ENCODE data around the gene TELO2. TPM values are rescaled to one million over a fixed set of nuclear protein-coding genes. Genes with fewer than 3 reads are reported as not detected.

Gene TELO2
- polyA plus RNA-seq (2013, experiment 1 of 2), result 17.1 TPM
- polyA plus RNA-seq (2013, experiment 2 of 2), result 16.7 TPM

DNA sequence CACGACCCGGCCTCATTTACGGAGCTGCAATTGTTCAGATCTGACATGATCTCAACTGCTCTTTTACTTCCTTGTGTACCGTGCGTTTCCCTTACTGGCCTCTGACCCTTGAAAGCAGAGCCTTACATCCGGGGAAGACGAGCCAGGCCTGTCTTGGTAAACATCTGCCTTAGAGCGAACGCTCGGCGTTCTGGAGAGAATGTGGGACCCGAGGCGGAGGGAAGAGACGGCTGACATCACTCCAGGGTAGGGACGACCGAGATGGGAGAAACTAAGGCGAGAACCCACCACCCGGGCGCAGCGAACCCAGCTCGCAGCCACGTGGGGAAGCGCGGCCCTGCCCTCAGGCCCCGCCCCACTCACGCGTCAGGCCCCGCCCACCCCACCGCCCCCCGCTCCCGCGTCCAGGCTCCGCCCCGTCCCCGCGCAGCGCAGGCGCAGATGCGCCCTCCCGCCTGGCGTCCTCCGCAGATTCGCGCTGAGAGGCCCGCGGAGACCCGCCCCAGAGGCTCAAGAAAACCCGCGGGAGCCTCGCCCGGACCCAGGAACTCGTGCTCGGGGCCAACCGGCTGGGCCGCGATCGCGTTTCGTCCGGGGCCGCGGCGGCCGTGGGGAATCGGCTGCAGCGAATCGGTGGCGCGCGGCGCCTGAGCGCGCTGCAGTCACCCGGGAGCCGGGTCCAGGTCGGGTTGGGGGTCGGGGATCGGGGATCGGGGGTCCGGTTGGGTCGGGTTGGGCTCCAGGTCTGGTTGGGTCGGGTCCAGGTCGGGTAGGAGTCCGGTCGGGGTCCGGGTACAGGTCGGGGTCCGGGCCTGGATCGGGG, at the start of gene TELO2:
Gene TELO2 (plus strand): TSS at position 438 of the 823 bp plus-strand sequence. CDS start 922 bp downstream, outside the sequence.
- H4K91ac ChIP-seq (ENCODE audit: low read depth, low read length, poor library complexity), result no peak within 1 kb of the TSS
- H3K27me3 ChIP-seq (ENCODE audit: control insufficient read depth in 3 of 3, insufficient read depth in 3 of 3, low read depth in 1 of 3, low read length in 3 of 3), result no peaks in the 10 kb centered on the region
- H3K18ac ChIP-seq (ENCODE audit: low read length), result peak within 1 kb of the TSS; percentile 95
- no peak within 1 kb of the TSS for H2BK120ac ChIP-seq (ENCODE audit: low read depth, low read length)
- no peak within 1 kb of the TSS for H4K8ac ChIP-seq (ENCODE audit: low read depth, low read length)
- H3K14ac ChIP-seq (ENCODE audit: low read length), result peak within 1 kb of the TSS; percentile 89
- H3K4me2 ChIP-seq (ENCODE audit: insufficient read depth, low read length, poor library complexity, severe bottlenecking), result peak within 1 kb of the TSS; percentile 79
- peak within 1 kb of the TSS; percentile 75 for H2AK5ac ChIP-seq (ENCODE audit: low read depth, low read length)
- no CpG with 5 or more reads among the region's 89 CpGs for WGBS, 2 donors (ENCODE audit: extremely low coverage in 2 of 2, insufficient read length in 2 of 2, insufficient replicate concordance in 1 of 2)
- H2BK12ac ChIP-seq (ENCODE audit: low read length), result no peak within 1 kb of the TSS
- no peaks in the 10 kb centered on the region for H3K9me3 ChIP-seq (replicated peaks in 1 of 2; ENCODE audit: control insufficient read depth in 2 of 2, insufficient read depth in 1 of 2, low read depth in 1 of 2, low read length in 2 of 2)
- H2BK5ac ChIP-seq (ENCODE audit: low read length), result peak within 1 kb of the TSS; percentile 59
- peak; percentile 87 for DNase-seq (ENCODE audit: low spot score)
- peaks cover 20% of the 10 kb centered on the region for H3K79me1 ChIP-seq (ENCODE audit: low read depth, low read length)
- peaks cover 10 to 11% of the 10 kb centered on the region in 2 donors for H3K4me1 ChIP-seq (ENCODE audit: control insufficient read depth in 2 of 2, insufficient read depth in 1 of 2, low read depth in 1 of 2, low read length in 2 of 2)
- no peak within 1 kb of the TSS for H2BK15ac ChIP-seq (ENCODE audit: low read length)
- H3K23ac ChIP-seq (ENCODE audit: low read depth, low read length, poor library complexity), result peak within 1 kb of the TSS; percentile 52
- H3K27ac ChIP-seq (replicated peaks; ENCODE audit: low read length), result peak within 1 kb of the TSS; percentile 23
- no peak within 1 kb of the TSS for H3K4ac ChIP-seq (ENCODE audit: low read length)
- peak within 1 kb of the TSS; percentile 86 to 94 for H3K4me3 ChIP-seq (ENCODE audit: low read length in 2 of 2)
- H2AFZ ChIP-seq (ENCODE audit: low read length), result peak within 1 kb of the TSS; percentile 99
- peak within 1 kb of the TSS; percentile 79 for H3K9ac ChIP-seq (ENCODE audit: low read depth, low read length, poor library complexity)
- peaks cover 23 to 40% of the 10 kb centered on the region in 2 donors for H3K36me3 ChIP-seq (replicated peaks in 1 of 2; ENCODE audit: control insufficient read depth in 2 of 2, insufficient read depth in 2 of 2, low read length in 2 of 2)

DNA sequence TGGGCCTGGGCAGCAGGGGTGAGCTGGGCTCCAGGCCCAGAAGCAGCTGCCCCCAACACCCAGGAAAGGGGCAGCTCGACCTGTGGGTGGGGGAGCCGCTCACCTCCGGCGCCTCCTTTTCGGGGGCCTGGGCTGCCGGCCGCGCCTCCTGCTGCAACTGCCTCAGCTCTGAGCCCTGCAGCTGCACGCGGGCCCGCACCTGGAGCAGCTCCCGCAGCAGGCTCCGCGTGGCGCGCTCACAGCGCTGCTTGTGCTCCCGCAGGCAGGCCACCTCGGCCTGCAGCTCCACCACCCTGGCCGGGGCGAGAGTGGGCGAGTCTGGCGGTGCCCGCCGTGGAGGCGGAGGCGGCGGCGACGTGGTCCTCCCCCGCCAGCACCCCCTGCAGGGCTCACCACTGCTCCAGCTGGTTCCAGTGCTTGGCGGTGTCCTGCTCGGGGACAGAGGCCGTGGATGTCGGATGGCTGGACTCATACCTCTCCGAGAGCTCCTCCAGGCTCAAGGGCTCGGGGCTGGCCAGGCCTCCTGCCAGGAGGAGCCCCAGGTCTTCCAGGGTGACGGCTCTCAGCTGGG, 49.7 kb upstream of the TELO2 start:
- Histone ChIP-seq H3K4me3 (ENCODE audit: low read length in 2 of 2) (no peak overlapping the region), H2AFZ (ENCODE audit: low read length) (no peak overlapping the region), H3K14ac (ENCODE audit: low read length) (no peak overlapping the region), H3K23ac (ENCODE audit: low read depth, low read length, poor library complexity) (no peak overlapping the region), H3K9me3 (replicated peaks in 1 of 2; ENCODE audit: control insufficient read depth in 2 of 2, insufficient read depth in 1 of 2, low read depth in 1 of 2, low read length in 2 of 2) (no peaks in the 10 kb centered on the region), H2BK120ac (ENCODE audit: low read depth, low read length) (no peak overlapping the region), H4K91ac (ENCODE audit: low read depth, low read length, poor library complexity) (no peak overlapping the region), H3K4me2 (ENCODE audit: insufficient read depth, low read length, poor library complexity, severe bottlenecking) (no peak overlapping the region), H2BK5ac (ENCODE audit: low read length) (peak overlapping the region; percentile 82), H2BK12ac (ENCODE audit: low read length) (no peak overlapping the region), H3K18ac (ENCODE audit: low read length) (peak overlapping the region; percentile 27), H4K8ac (ENCODE audit: low read depth, low read length) (no peak overlapping the region), H3K36me3 (replicated peaks in 1 of 2; ENCODE audit: control insufficient read depth in 2 of 2, insufficient read depth in 2 of 2, low read length in 2 of 2) (peaks cover 3 to 20% of the 10 kb centered on the region in 2 donors), H3K79me1 (ENCODE audit: low read depth, low read length) (peaks cover 3% of the 10 kb centered on the region), H2BK15ac (ENCODE audit: low read length) (no peak overlapping the region), H3K4me1 (ENCODE audit: control insufficient read depth in 2 of 2, insufficient read depth in 1 of 2, low read depth in 1 of 2, low read length in 2 of 2) (no peaks in the 10 kb centered on the region), H3K4ac (ENCODE audit: low read length) (no peak overlapping the region), H3K27me3 (ENCODE audit: control insufficient read depth in 3 of 3, insufficient read depth in 3 of 3, low read depth in 1 of 3, low read length in 3 of 3) (no peaks in the 10 kb centered on the region), H2AK5ac (ENCODE audit: low read depth, low read length) (peak overlapping the region; percentile 46), H3K27ac (replicated peaks; ENCODE audit: low read length) (no peak overlapping the region), H3K9ac (ENCODE audit: low read depth, low read length, poor library complexity) (no peak overlapping the region)
- no CpG with 5 or more reads among the region's 38 CpGs for WGBS, 2 donors (ENCODE audit: extremely low coverage in 2 of 2, insufficient read length in 2 of 2, insufficient replicate concordance in 1 of 2)
- DNase-seq (ENCODE audit: low spot score), result no peak

DNA sequence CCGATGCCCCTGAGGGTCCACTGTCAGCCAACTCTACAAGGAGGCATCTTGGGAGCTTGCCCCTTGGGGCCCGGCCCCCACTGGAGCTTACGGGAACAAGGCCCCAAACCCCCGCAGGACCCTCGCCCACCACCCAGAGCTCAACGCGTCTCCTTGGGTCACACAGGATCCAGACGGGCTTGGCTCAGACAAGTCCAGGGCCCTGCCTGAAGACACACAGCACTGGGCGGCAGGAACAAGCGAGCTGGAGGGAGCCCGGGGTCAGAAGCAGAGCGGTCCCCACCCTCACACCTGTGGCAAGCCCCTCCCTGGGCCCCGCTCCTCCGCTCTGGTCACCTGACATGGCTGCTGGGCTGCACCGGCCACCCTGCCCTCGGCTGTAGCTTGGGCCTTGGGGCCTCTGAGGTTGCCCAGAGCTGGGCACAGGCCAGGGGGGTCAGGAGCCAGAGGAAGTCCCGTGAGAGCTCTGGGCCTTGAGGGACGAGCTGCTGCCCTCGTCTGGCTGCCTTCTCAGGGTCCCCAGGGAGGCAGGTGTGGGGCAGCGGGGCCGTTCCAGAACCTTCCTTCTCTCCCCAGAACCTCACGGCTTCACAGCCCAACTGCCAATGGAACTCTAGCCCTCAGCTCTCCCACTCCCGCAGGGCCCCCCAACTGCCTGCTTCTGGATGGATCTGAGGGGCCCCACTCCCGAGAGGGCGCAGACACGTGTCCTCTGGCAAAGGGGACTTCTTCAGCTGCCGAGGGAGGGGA, 49.0 kb upstream of the TELO2 start, which contains the start of gene CCDC154:
Gene CCDC154 (minus strand): TSS at position 577 of the 750 bp plus-strand sequence. CDS start 234 bp downstream, at position 343.
- no peak within 1 kb of the TSS for H2BK120ac ChIP-seq (ENCODE audit: low read depth, low read length)
- peak within 1 kb of the TSS; percentile 82 for H2BK5ac ChIP-seq (ENCODE audit: low read length)
- H4K91ac ChIP-seq (ENCODE audit: low read depth, low read length, poor library complexity), result no peak within 1 kb of the TSS
- H3K23ac ChIP-seq (ENCODE audit: low read depth, low read length, poor library complexity), result no peak within 1 kb of the TSS
- no peak within 1 kb of the TSS for H2BK12ac ChIP-seq (ENCODE audit: low read length)
- no peak within 1 kb of the TSS for H3K4ac ChIP-seq (ENCODE audit: low read length)
- H3K18ac ChIP-seq (ENCODE audit: low read length), result peak within 1 kb of the TSS; percentile 27
- no peak within 1 kb of the TSS for H3K9ac ChIP-seq (ENCODE audit: low read depth, low read length, poor library complexity)
- H3K14ac ChIP-seq (ENCODE audit: low read length), result no peak within 1 kb of the TSS
- H3K9me3 ChIP-seq (replicated peaks in 1 of 2; ENCODE audit: control insufficient read depth in 2 of 2, insufficient read depth in 1 of 2, low read depth in 1 of 2, low read length in 2 of 2), result no peaks in the 10 kb centered on the region
- no peak for DNase-seq (ENCODE audit: low spot score)
- H2AK5ac ChIP-seq (ENCODE audit: low read depth, low read length), result peak within 1 kb of the TSS; percentile 37
- H3K36me3 ChIP-seq (replicated peaks in 1 of 2; ENCODE audit: control insufficient read depth in 2 of 2, insufficient read depth in 2 of 2, low read length in 2 of 2), result peaks cover 3 to 26% of the 10 kb centered on the region in 2 donors
- no peak within 1 kb of the TSS for H2BK15ac ChIP-seq (ENCODE audit: low read length)
- H3K27ac ChIP-seq (replicated peaks; ENCODE audit: low read length), result no peak within 1 kb of the TSS
- peaks cover 3% of the 10 kb centered on the region for H3K79me1 ChIP-seq (ENCODE audit: low read depth, low read length)
- H3K4me2 ChIP-seq (ENCODE audit: insufficient read depth, low read length, poor library complexity, severe bottlenecking), result no peak within 1 kb of the TSS
- H2AFZ ChIP-seq (ENCODE audit: low read length), result no peak within 1 kb of the TSS
- H3K27me3 ChIP-seq (ENCODE audit: control insufficient read depth in 3 of 3, insufficient read depth in 3 of 3, low read depth in 1 of 3, low read length in 3 of 3), result no peaks in the 10 kb centered on the region
- H3K4me3 ChIP-seq (ENCODE audit: low read length in 2 of 2), result no peak within 1 kb of the TSS
- WGBS, 2 donors (ENCODE audit: extremely low coverage in 2 of 2, insufficient read length in 2 of 2, insufficient replicate concordance in 1 of 2), result no CpG with 5 or more reads among the region's 27 CpGs
- no peaks in the 10 kb centered on the region for H3K4me1 ChIP-seq (ENCODE audit: control insufficient read depth in 2 of 2, insufficient read depth in 1 of 2, low read depth in 1 of 2, low read length in 2 of 2)
- H4K8ac ChIP-seq (ENCODE audit: low read depth, low read length), result no peak within 1 kb of the TSS
